K562 (cell line): ENCODE results near the gene MACF1.

Experiments
- CHD1 ChIP-seq: fragments of 200-600 bp; sonication (generic); IDR thresholded peaks from one replicate; pipeline ENCODE4 v1.6.1; 2012; ENCODE audit warnings: mild to moderate bottlenecking, moderate library complexity, low read length, inconsistent platforms
- U2AF2 ChIP-seq: fragments of 200-400 bp; formaldehyde crosslinking; optimal IDR thresholded peaks from 2 replicates; pipeline ENCODE3; 2017; ENCODE audit warnings: low read depth, mild to moderate bottlenecking, low read length
- ZNF354B ChIP-seq: fragments of 250-450 bp; sonication (Bioruptor Pico); IDR thresholded peaks from 2 replicates; pipeline ENCODE4 v1.4.0; 2020
- ZSCAN29 ChIP-seq: fragments of 450-650 bp; IDR thresholded peaks from 2 replicates; pipeline ENCODE4 v1.6.1; 2017
- ZZZ3 ChIP-seq: fragments of 450-650 bp; IDR thresholded peaks from 2 replicates; pipeline ENCODE4 v1.6.1; 2016; ENCODE audit warnings: antibody characterized with exemption, mild to moderate bottlenecking, moderate library complexity
- TF ChIP-seq, protein P1 (sequence below): fragments of 450-650 bp; IDR thresholded peaks from 2 replicates; pipeline ENCODE4 v1.6.1; 2017; ENCODE audit warnings: antibody characterized with exemption, mild to moderate bottlenecking
- TF ChIP-seq, protein P2 (sequence below), 3 experiments: IDR thresholded peaks in 2 of 3; conservative IDR thresholded peaks in 1 of 3; 2 replicates each; pipeline ENCODE4 v1.5.1; 2011 to 2012; ENCODE audit warnings: low read length in 3 of 3, mild to moderate bottlenecking in 3 of 3, control low read depth in 2 of 3, improper control_type of control experiment in 1 of 3, inconsistent platforms in 1 of 3, low read depth in 1 of 3, mixed read lengths in 1 of 3, moderate library complexity in 1 of 3; ENCODE audit not compliant: insufficient read depth in 2 of 3

- no peak for TF ChIP-seq CHD1
- TF ChIP-seq ZNF354B (CRISPR knock-in tag): no peak
- no peak for TF ChIP-seq U2AF2
- TF ChIP-seq, protein P1, sequence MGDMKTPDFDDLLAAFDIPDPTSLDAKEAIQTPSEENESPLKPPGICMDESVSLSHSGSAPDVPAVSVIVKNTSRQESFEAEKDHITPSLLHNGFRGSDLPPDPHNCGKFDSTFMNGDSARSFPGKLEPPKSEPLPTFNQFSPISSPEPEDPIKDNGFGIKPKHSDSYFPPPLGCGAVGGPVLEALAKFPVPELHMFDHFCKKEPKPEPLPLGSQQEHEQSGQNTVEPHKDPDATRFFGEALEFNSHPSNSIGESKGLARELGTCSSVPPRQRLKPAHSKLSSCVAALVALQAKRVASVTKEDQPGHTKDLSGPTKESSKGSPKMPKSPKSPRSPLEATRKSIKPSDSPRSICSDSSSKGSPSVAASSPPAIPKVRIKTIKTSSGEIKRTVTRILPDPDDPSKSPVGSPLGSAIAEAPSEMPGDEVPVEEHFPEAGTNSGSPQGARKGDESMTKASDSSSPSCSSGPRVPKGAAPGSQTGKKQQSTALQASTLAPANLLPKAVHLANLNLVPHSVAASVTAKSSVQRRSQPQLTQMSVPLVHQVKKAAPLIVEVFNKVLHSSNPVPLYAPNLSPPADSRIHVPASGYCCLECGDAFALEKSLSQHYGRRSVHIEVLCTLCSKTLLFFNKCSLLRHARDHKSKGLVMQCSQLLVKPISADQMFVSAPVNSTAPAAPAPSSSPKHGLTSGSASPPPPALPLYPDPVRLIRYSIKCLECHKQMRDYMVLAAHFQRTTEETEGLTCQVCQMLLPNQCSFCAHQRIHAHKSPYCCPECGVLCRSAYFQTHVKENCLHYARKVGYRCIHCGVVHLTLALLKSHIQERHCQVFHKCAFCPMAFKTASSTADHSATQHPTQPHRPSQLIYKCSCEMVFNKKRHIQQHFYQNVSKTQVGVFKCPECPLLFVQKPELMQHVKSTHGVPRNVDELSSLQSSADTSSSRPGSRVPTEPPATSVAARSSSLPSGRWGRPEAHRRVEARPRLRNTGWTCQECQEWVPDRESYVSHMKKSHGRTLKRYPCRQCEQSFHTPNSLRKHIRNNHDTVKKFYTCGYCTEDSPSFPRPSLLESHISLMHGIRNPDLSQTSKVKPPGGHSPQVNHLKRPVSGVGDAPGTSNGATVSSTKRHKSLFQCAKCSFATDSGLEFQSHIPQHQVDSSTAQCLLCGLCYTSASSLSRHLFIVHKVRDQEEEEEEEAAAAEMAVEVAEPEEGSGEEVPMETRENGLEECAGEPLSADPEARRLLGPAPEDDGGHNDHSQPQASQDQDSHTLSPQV: no peak
- TF ChIP-seq, protein P2, sequence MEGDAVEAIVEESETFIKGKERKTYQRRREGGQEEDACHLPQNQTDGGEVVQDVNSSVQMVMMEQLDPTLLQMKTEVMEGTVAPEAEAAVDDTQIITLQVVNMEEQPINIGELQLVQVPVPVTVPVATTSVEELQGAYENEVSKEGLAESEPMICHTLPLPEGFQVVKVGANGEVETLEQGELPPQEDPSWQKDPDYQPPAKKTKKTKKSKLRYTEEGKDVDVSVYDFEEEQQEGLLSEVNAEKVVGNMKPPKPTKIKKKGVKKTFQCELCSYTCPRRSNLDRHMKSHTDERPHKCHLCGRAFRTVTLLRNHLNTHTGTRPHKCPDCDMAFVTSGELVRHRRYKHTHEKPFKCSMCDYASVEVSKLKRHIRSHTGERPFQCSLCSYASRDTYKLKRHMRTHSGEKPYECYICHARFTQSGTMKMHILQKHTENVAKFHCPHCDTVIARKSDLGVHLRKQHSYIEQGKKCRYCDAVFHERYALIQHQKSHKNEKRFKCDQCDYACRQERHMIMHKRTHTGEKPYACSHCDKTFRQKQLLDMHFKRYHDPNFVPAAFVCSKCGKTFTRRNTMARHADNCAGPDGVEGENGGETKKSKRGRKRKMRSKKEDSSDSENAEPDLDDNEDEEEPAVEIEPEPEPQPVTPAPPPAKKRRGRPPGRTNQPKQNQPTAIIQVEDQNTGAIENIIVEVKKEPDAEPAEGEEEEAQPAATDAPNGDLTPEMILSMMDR (IDR thresholded peaks at IDR 0.05 in 2 of 3, conservative IDR thresholded peaks at IDR 0.05 in 1 of 3; ENCODE audit: insufficient read depth in 2 of 3, low read depth in 1 of 3, low read length in 3 of 3): no peak
- TF ChIP-seq ZSCAN29: no peak
- TF ChIP-seq ZZZ3: no peak
Measured at GRCh38 chr1:39305555-39305954, 101.1 kb downstream of the MACF1 start.
